NCI-H2029 (cell line): ENCODE measurements around the gene CIPC.

Experiments
- DNase-seq: peaks from one replicate; lab custom pipeline; 2025; lab: John Stamatoyannopoulos, UW

CIPC gene

GRCh38 chr14:77154421-77154820 is 56.4 kb downstream of the CIPC start:
- no peak for DNase-seq

- no peak for DNase-seq
These were observed 57.0 kb downstream of the CIPC start for GRCh38 chr14:77155083-77155482.

- DNase-seq, result no peak
These were observed 59.7 kb downstream of the CIPC start for GRCh38 chr14:77157740-77158139.

GRCh38 chr14:77158175-77158881 is 60.3 kb downstream of the CIPC start:
- no peak for DNase-seq

- no peak for DNase-seq
These were observed 60.8 kb downstream of the CIPC start for GRCh38 chr14:77158882-77159255.

GRCh38 chr14:77161011-77161410 is 63.0 kb downstream of the CIPC start:
- DNase-seq, result no peak
